DOHH2 (cell line): ENCODE measurements around the gene NMBR.
"Not testable (repeated sequence)": the region's sequence is repeated elsewhere in the genome, so short reads cannot be mapped to it uniquely, and the experiment has no call there.

Experiments
- H3F3A ChIP-seq: fragments of 200-600 bp; sonication (generic), shearing (Covaris generic); 2 replicates; pipeline ENCODE4 v1.6.0; 2016; ENCODE audit warnings: antibody characterized with exemption, mild to moderate bottlenecking; ENCODE audit not compliant: control insufficient read depth, insufficient read depth
- H3K27ac ChIP-seq: fragments of 200-600 bp; sonication (generic); 2 replicates; pipeline ENCODE4 v1.5.1; 2014; ENCODE audit warnings: low read depth, mild to moderate bottlenecking, low read length, moderate library complexity
- H3K27me3 ChIP-seq: fragments of 200-600 bp; sonication (generic); 2 replicates; pipeline ENCODE4 v1.6.1; 2014; ENCODE audit warnings: mild to moderate bottlenecking, low read length, mixed read lengths; ENCODE audit not compliant: control insufficient read depth
- H3K36me3 ChIP-seq: fragments of 200-600 bp; sonication (generic); 2 replicates; pipeline ENCODE4 v1.6.1; 2014; ENCODE audit warnings: mild to moderate bottlenecking, low read length, moderate library complexity, mixed read lengths; ENCODE audit not compliant: control insufficient read depth
- H3K4me1 ChIP-seq: fragments of 200-600 bp; sonication (generic); 2 replicates; pipeline ENCODE4 v1.6.1; 2014; ENCODE audit warnings: mild to moderate bottlenecking, low read length, mixed read lengths; ENCODE audit not compliant: control insufficient read depth
- H3K4me2 ChIP-seq: fragments of 200-600 bp; sonication (generic); 2 replicates; pipeline ENCODE4 v1.6.0; 2014; ENCODE audit warnings: mild to moderate bottlenecking, low read length, moderate library complexity
- H3K4me3 ChIP-seq: fragments of 200-600 bp; sonication (generic); 2 replicates; pipeline ENCODE4 v1.5.1; 2014; ENCODE audit warnings: mild to moderate bottlenecking, low read length, mixed read lengths
- H3K79me2 ChIP-seq: fragments of 200-600 bp; sonication (generic); 2 replicates; pipeline ENCODE4 v1.6.1; 2014; ENCODE audit warnings: mild to moderate bottlenecking, low read length, mixed read lengths; ENCODE audit not compliant: control insufficient read depth
- H3K9me2 ChIP-seq: fragments of 200-600 bp; sonication (generic); replicated peaks from 2 replicates; pipeline ENCODE4 v1.6.1; 2014; ENCODE audit warnings: mild to moderate bottlenecking, low read length, mixed read lengths; ENCODE audit not compliant: control insufficient read depth
- H3K9me3 ChIP-seq: fragments of 200-600 bp; sonication (generic); 2 replicates; pipeline ENCODE4 v1.6.1; 2014; ENCODE audit warnings: antibody characterized with exemption, low read length, mixed read lengths; ENCODE audit not compliant: control insufficient read depth, insufficient read depth
- H4K20me1 ChIP-seq: fragments of 200-600 bp; sonication (generic); 2 replicates; pipeline ENCODE4 v1.6.0; 2014; ENCODE audit warnings: low read depth, mild to moderate bottlenecking, antibody characterized with exemption, low read length, moderate library complexity; ENCODE audit not compliant: control insufficient read depth, insufficient read depth
- CTCF ChIP-seq: fragments of 200-600 bp; sonication (generic); IDR thresholded peaks from one replicate; pipeline ENCODE4 v1.5.1; 2014; ENCODE audit warnings: antibody characterized with exemption, mild to moderate bottlenecking, low read depth, low read length; ENCODE audit not compliant: poor library complexity, severe bottlenecking
- EZH2phosphoT487 ChIP-seq: fragments of 200-600 bp; sonication (generic); IDR thresholded peaks from 2 replicates; pipeline ENCODE4 v1.6.1; 2017; ENCODE audit warnings: borderline replicate concordance, mild to moderate bottlenecking, antibody characterized with exemption, low read length, moderate library complexity, mixed read lengths

The NMBR gene

DNA sequence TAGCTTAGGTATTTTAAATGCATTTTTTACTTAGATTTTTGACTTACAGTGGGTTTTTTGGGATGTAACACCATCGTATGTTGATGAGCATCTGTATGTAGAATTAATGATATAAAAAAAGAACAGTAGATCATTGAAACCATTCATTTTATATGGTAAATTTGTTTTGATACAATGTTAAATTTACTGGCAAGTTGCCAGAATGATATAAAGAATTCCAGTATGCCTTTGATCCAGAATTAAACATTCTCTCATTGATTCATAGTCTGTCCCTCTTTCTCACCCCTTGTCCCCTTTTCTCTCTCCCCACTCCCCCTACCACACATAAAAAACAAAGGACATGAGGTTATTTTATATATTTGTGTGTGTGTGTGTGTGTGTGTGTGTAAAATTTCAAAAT lies 45.4 kb upstream of the NMBR start:
- H3K4me2 ChIP-seq, result no peak overlapping the region
- H4K20me1 ChIP-seq, result no peaks in the 10 kb centered on the region
- H3K27ac ChIP-seq, result no peak overlapping the region
- no peaks in the 10 kb centered on the region for H3K9me3 ChIP-seq
- no peaks in the 10 kb centered on the region for H3K4me1 ChIP-seq
- H3K27me3 ChIP-seq, result no peaks in the 10 kb centered on the region
- no peak for TF ChIP-seq CTCF
- no peak for TF ChIP-seq EZH2phosphoT487
- no peaks in the 10 kb centered on the region for H3F3A ChIP-seq
- peaks cover 23% of the 10 kb centered on the region for H3K36me3 ChIP-seq
- no peak overlapping the region for H3K4me3 ChIP-seq
- H3K9me2 ChIP-seq, result no peaks in the 10 kb centered on the region
- peaks cover 5% of the 10 kb centered on the region for H3K79me2 ChIP-seq

GRCh38 chr6:142189057-142189456 lies 42.1 kb upstream of the NMBR start:
- H4K20me1 ChIP-seq, result no peaks in the 10 kb centered on the region
- no peak overlapping the region for H3K4me3 ChIP-seq
- H3K27ac ChIP-seq, result no peak overlapping the region
- no peak overlapping the region for H3K4me2 ChIP-seq
- H3K36me3 ChIP-seq, result peaks cover 15% of the 10 kb centered on the region
- H3K27me3 ChIP-seq, result no peaks in the 10 kb centered on the region
- H3K4me1 ChIP-seq, result no peaks in the 10 kb centered on the region
- no peaks in the 10 kb centered on the region for H3F3A ChIP-seq
- no peak for TF ChIP-seq EZH2phosphoT487
- TF ChIP-seq CTCF, result no peak
- H3K9me2 ChIP-seq, result no peaks in the 10 kb centered on the region
- no peaks in the 10 kb centered on the region for H3K79me2 ChIP-seq
- H3K9me3 ChIP-seq, result no peaks in the 10 kb centered on the region

- H3K27me3 ChIP-seq, H3K4me1 ChIP-seq, H3K9me3 ChIP-seq, H3K27ac ChIP-seq, H3K4me3 ChIP-seq, H3K36me3 ChIP-seq, H3F3A ChIP-seq, H3K4me2 ChIP-seq, H3K79me2 ChIP-seq, H3K9me2 ChIP-seq, H4K20me1 ChIP-seq: not testable (repeated sequence)
Measured at GRCh38 chr6:142188341-142188740, 41.4 kb upstream of the NMBR start.

DNA sequence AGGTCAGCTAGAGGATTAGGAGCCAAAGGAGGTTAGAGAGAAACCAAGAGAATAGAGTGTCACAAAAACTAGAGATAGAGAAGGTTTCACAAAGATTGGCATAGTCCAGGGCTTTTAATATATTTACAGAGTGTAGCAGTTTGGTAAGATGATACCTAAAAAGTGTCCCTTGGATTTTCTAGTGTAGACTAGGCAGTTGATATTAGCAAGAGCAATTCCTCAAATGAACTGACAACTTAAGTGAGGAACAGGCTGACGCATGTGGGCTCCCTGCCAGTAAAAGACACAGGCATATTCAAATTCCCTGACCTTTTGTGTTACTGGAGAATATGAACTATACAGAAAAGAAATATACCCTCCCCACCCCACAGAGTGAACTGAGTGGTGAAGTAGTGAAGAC lies 40.3 kb upstream of the NMBR start:
- peaks cover 10% of the 10 kb centered on the region for H3K36me3 ChIP-seq
- H3K4me1 ChIP-seq, result no peaks in the 10 kb centered on the region
- no peak overlapping the region for H3K27ac ChIP-seq
- no peaks in the 10 kb centered on the region for H3K9me2 ChIP-seq
- H3K9me3 ChIP-seq, result no peaks in the 10 kb centered on the region
- TF ChIP-seq EZH2phosphoT487 (no peak), CTCF (no peak)
- no peaks in the 10 kb centered on the region for H3F3A ChIP-seq
- H3K4me3 ChIP-seq, result no peak overlapping the region
- no peak overlapping the region for H3K4me2 ChIP-seq
- H3K79me2 ChIP-seq, result no peaks in the 10 kb centered on the region
- H3K27me3 ChIP-seq, result no peaks in the 10 kb centered on the region
- no peaks in the 10 kb centered on the region for H4K20me1 ChIP-seq
